CD4-positive, alpha-beta T cell treated with Interleukin-15 for 1 hour (primary cell): ENCODE data around the gene ITGB7.
"Not testable (repeated sequence)": the region's sequence is repeated elsewhere in the genome, so short reads cannot be mapped to it uniquely, and the experiment has no call there.

Experiments
- DNase-seq: peaks from one replicate; pipeline ENCODE4 v3.0.0-alpha.2; 2020

The ITGB7 gene

DNA sequence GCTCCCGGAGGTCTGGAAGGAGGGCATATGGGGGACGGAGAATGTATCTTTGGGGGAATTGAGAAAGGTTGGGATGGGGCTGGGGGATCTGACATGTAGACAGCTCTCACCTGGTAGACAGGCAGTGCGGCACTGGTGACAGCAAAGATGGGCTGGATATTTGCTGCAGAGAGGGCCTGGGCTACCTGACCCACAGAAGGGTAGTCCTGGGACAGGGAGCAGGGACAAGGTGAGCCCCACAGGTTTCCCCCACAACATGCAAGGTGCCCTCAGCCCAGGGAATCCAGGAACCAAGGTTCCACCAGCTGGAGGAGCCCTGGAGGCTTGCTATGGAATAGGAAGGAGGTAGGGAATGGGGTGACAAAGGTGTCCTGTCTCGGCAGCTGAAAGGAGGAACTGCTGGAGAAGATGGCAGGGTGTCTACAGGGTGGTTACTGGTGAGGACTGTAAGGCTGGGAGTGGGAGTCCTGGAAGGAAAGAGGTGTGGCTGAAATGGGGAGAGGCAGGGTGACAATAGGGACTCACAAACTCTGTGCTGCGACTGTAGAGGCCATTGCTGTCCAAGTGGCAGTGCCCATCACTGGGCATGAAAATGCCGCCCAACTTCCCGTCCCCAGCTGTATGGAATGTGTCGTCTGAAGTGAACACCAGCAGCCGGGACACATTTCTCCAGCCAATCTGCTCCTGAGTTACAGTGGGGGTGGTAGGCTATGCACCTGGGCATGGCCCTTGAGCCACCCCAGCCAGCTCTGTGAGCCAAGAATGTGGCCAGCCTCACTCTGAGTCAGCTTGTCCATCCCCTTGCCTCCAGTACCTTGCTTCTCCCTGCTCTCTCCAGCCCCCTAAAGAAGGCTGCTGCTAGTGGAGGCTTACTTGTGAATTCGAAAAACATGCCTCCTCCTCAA lies 11.3 kb downstream of the ITGB7 start:
- DNase-seq = no peak

GRCh38 chr12:53194973-53195372 lies 12.1 kb downstream of the ITGB7 start:
- DNase-seq = no peak

DNA sequence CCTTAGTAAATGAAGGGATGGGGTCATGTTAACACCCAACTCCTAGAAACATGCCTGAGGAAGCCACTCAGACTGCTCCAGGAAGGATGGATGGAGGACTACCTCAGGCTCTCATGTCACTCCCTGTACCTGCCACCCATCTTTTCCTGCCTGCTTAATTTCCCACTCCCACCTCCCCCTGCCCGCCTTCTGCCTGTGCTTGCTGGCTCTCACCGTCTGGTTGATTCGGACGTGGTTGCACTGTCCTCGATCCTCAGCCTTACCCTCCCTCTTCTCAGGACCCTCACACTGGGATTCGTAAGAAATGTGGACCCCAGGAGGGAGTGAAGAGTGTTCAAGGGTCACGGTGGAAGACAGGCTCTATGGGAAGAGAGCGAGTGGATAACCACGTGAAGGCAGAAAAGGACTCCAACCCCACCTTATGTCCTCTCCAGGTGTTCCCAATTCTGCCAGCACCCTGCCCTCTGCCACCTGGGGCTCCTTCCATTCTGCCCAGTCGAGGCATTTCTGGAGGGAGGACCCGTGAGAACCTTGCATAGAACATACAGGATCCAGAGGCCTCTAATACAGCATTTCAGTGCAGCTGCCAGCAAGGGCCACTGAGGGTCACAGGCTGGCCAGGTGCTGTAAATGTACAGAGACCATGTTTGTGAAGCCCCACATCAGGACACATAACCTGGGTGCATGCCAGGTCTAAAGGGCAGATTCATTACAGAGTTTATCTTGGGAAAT lies 12.9 kb downstream of the ITGB7 start:
- DNase-seq = no peak

DNA sequence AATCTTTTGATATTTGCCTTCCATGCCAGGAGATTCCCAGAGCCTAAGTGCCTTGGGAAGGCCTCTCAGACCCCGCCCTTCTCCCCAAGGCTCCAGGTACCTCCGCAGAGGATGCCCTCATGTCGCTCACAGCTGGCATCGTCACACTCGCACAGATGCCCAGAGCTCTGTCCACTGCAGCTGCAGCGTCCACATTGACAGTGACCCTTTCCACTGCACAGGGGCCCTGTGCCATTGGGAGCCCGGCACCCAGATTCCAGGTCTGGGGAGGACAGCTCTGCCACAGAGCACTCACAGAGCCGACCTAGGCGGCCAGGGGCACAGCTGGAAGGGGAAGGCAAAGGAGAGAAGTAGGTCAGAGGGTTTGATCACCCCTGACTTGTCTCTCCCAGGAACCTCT lies 14.0 kb downstream of the ITGB7 start:
- no peak for DNase-seq

GRCh38 chr12:53192531-53193021 lies 14.5 kb downstream of the ITGB7 start:
- DNase-seq = no peak

DNA sequence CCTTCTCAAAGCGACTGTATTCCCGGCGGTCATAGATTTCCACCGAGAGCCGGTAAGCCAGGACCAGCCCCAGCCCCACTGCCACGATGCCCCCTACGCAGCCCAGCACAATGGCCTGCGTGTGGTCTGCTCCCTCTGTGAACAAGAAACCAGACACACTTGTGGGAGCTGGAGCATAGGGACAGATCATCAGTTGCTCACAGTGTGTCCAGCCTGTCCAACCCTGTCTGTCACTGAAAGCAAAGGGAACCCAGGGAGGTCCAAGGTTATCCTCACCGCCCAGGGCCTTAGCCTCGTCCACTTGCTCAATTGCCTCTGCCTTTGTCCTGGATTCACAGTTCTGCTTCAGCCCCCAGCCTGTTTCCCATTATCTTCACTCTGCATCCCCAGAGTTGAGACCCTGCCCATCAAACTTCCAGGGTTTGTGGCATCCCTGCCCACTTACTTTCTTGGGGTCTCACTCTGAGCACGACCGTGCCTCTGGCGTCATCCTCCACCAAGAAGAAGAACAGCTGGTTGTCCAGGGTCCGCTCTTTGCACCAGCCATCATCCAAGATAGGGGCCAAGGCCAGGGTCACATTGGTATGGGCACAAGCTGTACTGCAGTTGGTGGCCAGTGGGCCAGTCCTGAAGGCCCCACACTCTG lies 15.0 kb downstream of the ITGB7 start:
- no peak for DNase-seq

- DNase-seq = no peak
Observed at GRCh38 chr12:53191096-53191884, 15.8 kb downstream of the ITGB7 start.

DNA sequence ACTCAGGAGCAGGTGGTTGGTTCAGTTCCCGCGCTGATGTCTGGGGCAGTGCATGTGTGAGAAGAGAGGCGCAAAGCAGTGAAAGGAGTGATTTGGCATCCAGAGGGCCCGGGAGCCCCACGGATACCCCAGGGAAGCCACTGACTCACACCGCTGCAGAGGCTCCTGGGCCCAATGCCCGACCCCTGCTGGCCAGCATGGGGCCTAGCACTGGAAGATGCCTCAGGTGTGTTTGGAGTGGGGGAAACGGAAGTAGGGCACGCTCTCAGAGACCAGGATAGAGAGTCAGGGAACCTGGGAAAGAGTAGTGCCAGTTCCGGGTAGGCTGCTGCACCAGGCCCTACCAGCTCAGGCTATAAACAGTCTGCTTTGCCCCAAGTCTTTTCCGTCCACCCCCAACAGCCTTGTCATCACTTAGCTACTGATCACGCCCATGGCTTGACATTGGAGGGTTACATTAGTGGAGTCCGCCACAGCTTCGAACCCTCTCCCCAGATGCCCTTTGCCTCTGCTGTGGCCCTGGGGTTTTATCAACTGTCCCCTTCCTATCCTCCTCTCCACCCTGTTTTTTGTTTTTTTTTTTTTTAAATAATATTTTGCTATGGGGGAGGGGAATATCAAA lies 16.8 kb downstream of the ITGB7 start:
- DNase-seq = peak; percentile 43

DNA sequence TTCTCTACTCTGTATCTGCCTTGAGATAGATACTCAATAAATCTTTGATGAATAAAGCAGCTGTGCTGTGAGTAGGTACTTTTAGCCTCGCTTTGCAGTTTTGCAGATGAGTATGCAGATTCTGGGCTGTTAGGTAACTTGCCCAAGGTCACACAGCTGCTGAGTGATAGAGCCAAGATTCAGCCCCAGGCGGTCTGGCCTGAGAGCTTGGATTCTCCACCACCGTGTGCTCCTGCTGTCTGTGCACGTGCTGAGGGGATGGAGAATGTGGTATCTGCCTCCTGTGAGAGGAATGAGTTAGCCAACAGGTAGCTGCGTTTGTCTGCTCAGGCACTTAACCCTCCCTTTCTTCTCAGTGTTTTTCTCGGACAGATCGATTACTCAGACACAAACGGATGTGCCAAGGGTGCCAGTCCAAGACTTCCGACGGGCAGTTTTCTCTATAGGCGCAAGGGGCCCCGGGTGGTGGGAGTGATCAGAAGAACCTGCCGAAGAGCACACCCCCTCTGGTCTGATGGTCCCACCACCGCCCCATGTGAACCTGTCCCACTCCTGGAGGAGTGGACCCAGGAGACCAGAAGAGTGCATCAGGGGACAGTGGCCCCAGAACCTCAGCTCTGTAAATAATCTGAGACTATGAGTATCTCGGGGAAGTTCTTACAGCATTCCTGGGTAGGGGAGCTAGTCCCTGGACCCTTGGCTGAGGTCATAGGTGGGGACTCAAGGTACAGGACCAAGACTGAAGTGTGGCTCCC lies 19.7 kb downstream of the ITGB7 start:
- no peak for DNase-seq

DNA sequence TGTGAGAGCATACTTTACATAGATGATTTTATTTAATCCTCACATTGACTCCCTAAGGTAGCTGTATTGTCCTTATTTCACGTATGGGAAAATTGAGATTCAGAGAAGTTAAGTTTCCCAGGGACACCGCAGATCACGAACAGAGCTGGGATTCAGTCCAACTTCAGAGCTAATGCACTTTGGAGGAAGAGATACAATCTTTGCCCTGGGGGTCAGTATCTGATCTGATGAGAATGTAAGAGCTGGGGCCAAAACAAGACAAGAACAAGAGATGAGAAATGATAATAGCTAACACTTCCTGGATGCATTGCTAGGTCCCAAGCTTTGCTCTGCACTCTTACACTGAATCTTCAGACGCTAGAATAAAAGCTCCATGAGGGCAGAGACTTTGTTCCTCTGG lies 20.3 kb downstream of the ITGB7 start:
- DNase-seq = no peak

GRCh38 chr12:53185582-53186153 lies 21.4 kb downstream of the ITGB7 start:
- no peak for DNase-seq

GRCh38 chr12:53184828-53185227 lies 22.2 kb downstream of the ITGB7 start:
- DNase-seq = no peak

GRCh38 chr12:53182903-53183302 lies 24.1 kb downstream of the ITGB7 start:
- no peak for DNase-seq

DNA sequence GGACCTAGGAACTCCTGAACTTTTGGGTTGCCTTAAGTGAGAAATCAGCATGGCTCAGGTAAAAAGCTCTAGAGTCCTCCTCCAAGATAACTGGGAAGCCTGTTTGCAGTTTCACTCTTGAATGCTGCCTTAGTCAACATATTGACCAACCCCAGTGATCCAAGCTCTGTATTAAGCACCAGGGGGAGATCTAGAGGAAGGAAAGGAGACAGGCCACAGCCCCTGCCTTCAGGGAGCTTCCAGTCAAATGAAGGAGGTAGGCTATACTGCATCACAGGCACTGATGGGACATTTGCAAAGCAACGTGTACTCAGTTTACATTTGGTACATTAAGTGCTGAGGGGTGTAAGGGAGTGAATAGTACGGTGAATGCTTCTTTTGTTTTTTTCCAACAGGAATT lies 25.1 kb downstream of the ITGB7 start:
- no peak for DNase-seq

GRCh38 chr12:53180931-53181645 lies 26.0 kb downstream of the ITGB7 start:
- DNase-seq = no peak

DNA sequence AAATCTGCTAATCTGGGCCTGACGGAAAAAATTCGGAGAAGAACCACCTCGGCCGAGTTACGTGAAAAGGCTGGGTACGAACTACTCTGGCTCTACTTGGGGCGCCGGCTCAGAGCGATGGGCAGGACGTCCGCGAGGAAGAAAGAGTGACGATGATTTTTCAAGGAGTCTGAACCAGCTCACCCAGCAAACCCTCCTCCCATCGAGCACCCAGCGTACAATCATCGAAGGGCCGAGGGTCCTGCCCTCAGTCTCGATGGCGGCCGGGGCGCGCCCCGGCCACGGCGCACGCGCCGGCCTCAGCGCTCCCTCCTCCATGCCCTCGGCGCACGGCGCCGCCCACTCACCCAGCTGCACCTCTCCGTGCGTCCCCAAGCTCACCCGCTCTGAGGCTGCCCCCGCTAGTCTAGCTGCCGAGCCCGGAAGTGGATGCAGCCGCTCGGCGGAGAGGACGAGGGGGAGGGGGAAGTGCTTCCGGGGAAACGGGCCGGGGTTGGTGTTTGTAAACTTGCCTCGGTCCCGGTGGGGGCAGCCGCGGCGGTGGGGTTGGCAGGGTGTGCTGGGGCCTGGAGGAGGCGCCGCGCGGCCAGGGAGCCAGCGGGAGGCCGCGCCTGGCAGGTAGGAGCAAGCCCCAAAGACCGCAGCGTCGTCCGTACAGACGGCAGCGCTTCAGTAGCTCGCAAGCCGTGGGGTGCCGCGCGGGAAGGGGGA lies 26.7 kb downstream of the ITGB7 start, which contains the start of the genes CSAD and ZNF740:
Gene CSAD, minus strand, starts transcription at position 706 of the 711 bp plus-strand sequence. CDS start 7,455 bp downstream, outside the sequence.
Gene ZNF740, plus strand, starts transcription at position 503 of the 711 bp plus-strand sequence. CDS start 1,262 bp downstream, outside the sequence.
- peak; percentile 99 for DNase-seq

- DNase-seq = no peak
Observed at GRCh38 chr12:53179687-53180219, 27.3 kb downstream of the ITGB7 start.

GRCh38 chr12:53178803-53179202 lies 28.2 kb downstream of the ITGB7 start:
- DNase-seq = not testable (repeated sequence)

DNA sequence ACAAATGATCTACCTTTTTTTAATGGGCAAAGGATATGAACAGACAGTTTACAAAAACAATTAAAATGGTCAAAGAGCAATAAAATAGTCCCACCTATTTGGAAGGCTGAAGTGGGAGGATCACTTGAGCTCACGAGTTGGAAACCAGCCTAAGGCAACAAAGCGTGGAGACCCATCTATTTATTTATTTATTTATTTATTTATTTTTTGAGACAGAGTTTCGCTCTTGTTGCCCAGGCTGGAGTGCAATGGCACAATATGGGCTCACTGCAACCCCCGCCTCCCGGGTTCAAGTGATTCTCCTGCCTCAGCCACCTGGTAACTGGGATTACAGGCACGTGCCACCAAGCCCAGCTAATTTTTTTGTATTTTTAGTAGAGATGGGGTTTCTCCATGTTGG lies 29.6 kb downstream of the ITGB7 start:
- DNase-seq = not testable (repeated sequence)
